ENCODE data around the gene WIPF2. TPM values are rescaled to one million over a fixed set of nuclear protein-coding genes. Genes with fewer than 3 reads are reported as not detected.
A peak's percentile ranks its signal among the peaks of the same experiment; 100 is the strongest.

WIPF2 gene
- total RNA-seq, 1 experiment from 2014 or later: 23.0 TPM

DNA sequence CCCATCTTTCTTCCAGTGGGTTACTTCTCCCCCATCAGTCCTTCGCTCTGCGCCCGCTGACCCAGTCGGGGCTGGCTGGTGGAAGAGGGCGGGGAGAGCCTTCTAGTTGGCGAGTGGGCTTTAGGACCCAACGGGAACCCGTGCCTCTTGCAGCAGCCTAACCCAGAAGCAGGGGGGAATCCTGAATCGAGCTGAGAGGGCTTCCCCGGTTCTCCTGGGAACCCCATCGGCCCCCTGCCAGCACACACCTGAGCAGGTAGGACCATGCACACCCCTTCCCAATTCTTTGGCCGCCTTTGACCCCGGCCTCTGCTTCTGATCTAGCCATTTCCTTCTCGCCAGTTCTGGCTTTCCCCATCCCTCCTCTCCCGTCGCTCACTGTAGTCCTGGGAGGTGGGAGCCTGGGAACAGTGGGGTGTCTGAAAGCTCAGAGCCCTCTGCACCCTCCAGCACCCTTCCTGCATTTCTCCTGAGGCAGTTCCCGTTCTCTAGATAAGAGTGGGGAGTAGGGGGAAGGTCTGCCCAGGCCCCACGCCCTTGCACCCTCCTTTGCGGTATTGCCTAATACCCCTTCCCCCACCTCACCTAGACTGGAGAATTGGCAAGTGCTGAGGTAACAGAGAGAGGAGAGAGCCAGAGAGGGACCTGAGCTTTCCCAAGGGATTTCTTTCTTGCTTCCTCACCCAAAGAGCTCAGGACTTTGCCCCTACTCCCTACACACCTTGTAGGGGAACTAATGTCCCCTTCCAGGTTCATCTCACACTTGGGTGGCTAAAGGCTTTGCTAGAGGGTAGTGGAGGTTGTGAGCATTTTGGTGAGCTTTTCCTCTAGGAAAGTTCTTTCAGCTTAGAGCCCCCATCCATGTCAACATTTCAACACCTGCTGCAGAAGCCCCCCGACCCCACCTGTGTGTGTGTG lies 90.2 kb downstream of the WIPF2 start, which contains the start of gene RARA:
RARA (plus strand) TSS at position 150 of the 918 bp plus-strand sequence. CDS start 22,039 bp downstream, outside the sequence.
- H3K27me3 Mint-ChIP-seq (ENCODE audit: low read depth): no peaks in the 10 kb centered on the region
- no peak within 1 kb of the TSS for H3K4me3 Mint-ChIP-seq
- peaks cover 40% of the 10 kb centered on the region for H3K4me1 Mint-ChIP-seq
- DNase-seq (ENCODE audit: low spot score) (peak; percentile 83), ATAC-seq (peak; percentile 77)
- 0 out of 2 replicates have a peak, but pooled peaks cover 2% of the 10 kb centered on the region for H3K36me3 Mint-ChIP-seq
- TF ChIP-seq ZNF416 (CRISPR knock-in tag; IDR thresholded peaks at IDR 0.05) (peak; percentile 78; the same call in 1 of the 2 replicates), TEAD1 (CRISPR knock-in tag; IDR thresholded peaks at IDR 0.05) (no peak), SP1 (CRISPR knock-in tag; conservative IDR thresholded peaks at IDR 0.05) (peak; percentile 66), GABPB1 (CRISPR knock-in tag; IDR thresholded peaks at IDR 0.05) (peak; percentile 26), FOXP1 (CRISPR knock-in tag; IDR thresholded peaks at IDR 0.05; ENCODE audit: borderline replicate concordance) (peak; percentile 67; the same call in 1 of the 2 replicates), PRRX2 (CRISPR knock-in tag; IDR thresholded peaks at IDR 0.05) (no peak)
- TF ChIP-seq, protein P1, sequence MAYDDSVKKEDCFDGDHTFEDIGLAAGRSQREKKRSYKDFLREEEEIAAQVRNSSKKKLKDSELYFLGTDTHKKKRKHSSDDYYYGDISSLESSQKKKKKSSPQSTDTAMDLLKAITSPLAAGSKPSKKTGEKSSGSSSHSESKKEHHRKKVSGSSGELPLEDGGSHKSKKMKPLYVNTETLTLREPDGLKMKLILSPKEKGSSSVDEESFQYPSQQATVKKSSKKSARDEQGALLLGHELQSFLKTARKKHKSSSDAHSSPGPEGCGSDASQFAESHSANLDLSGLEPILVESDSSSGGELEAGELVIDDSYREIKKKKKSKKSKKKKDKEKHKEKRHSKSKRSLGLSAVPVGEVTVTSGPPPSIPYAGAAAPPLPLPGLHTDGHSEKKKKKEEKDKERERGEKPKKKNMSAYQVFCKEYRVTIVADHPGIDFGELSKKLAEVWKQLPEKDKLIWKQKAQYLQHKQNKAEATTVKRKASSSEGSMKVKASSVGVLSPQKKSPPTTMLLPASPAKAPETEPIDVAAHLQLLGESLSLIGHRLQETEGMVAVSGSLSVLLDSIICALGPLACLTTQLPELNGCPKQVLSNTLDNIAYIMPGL (CRISPR knock-in tag; IDR thresholded peaks at IDR 0.05): 0 out of 2 replicates have a peak, but pooled peaks have one; percentile 31
- TF ChIP-seq, protein P2, sequence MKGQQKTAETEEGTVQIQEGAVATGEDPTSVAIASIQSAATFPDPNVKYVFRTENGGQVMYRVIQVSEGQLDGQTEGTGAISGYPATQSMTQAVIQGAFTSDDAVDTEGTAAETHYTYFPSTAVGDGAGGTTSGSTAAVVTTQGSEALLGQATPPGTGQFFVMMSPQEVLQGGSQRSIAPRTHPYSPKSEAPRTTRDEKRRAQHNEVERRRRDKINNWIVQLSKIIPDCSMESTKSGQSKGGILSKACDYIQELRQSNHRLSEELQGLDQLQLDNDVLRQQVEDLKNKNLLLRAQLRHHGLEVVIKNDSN (CRISPR knock-in tag; IDR thresholded peaks at IDR 0.05): 0 out of 2 replicates have a peak, but pooled peaks have one; percentile 24
- H3K27ac Mint-ChIP-seq: no peak within 1 kb of the TSS
- POLR2A ChIA-PET: interaction anchor here (0.5 to 1.6 kb wide), 9 partner anchors 10 to 91 kb away, joined by 3 to 8 read pairs (median 4); partner anchors contain the start of gene CDC6
- H3K9me3 Mint-ChIP-seq: no peaks in the 10 kb centered on the region
- CTCF ChIA-PET: interaction anchor here (0.8 to 10.9 kb wide), 12 partner anchors 7 to 274 kb away, joined by 3 to 259 read pairs (median 5); partner anchors contain the start of gene WIPF2

DNA sequence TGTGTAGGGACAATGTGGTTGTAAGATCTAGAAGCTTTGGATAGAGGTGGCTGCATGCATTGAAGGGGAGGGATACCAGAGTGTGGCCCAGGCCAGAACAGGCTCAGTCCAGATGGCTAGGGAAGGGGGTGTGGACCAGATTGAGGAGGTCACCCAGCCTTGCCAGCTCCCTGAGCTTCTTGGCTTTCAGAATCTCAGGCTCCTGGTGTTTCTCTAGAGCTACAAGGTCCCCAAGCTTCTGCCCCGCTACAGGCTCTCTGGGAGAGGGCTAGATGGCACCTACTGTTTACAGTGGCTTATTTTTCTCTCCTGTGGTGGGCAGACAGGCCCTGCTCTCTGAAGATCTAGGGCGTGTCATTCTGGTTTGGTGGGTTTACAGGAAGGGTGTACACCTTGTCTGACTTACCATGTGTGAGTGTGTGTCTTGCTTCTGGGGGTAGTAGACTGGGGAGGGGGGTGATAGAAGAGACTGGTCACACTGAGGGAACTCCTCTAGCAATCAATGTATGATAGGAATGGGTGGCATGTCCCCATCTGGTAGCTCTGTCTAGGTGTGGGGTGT lies 90.9 kb downstream of the WIPF2 start:
- POLR2A ChIA-PET: interaction anchor here (0.5 to 1.3 kb wide), 5 partner anchors 9 to 92 kb away, joined by 3 to 8 read pairs (median 4); no protein-coding TSS in a partner anchor
- Mint-ChIP-seq H3K27ac (no peak overlapping the region), H3K36me3 (no peaks in the 10 kb centered on the region), H3K4me3 (no peak overlapping the region), H3K27me3 (ENCODE audit: low read depth) (no peaks in the 10 kb centered on the region), H3K4me1 (peaks cover 43% of the 10 kb centered on the region), H3K9me3 (no peaks in the 10 kb centered on the region)
- DNase-seq (ENCODE audit: low spot score) (no peak), ATAC-seq (no peak)
- TF ChIP-seq PRRX2 (CRISPR knock-in tag; IDR thresholded peaks at IDR 0.05): no peak
- TF ChIP-seq, protein P1 (CRISPR knock-in tag; IDR thresholded peaks at IDR 0.05): no peak
- TF ChIP-seq, protein P3, sequence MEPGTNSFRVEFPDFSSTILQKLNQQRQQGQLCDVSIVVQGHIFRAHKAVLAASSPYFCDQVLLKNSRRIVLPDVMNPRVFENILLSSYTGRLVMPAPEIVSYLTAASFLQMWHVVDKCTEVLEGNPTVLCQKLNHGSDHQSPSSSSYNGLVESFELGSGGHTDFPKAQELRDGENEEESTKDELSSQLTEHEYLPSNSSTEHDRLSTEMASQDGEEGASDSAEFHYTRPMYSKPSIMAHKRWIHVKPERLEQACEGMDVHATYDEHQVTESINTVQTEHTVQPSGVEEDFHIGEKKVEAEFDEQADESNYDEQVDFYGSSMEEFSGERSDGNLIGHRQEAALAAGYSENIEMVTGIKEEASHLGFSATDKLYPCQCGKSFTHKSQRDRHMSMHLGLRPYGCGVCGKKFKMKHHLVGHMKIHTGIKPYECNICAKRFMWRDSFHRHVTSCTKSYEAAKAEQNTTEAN (CRISPR knock-in tag; IDR thresholded peaks at IDR 0.05): no peak
- TF ChIP-seq, protein P4, sequence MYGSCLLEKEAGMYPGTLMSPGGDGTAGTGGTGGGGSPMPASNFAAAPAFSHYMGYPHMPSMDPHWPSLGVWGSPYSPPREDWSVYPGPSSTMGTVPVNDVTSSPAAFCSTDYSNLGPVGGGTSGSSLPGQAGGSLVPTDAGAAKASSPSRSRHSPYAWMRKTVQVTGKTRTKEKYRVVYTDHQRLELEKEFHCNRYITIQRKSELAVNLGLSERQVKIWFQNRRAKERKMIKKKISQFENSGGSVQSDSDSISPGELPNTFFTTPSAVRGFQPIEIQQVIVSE (CRISPR knock-in tag; IDR thresholded peaks at IDR 0.05; ENCODE audit: borderline replicate concordance): no peak
- TF ChIP-seq, protein P5, sequence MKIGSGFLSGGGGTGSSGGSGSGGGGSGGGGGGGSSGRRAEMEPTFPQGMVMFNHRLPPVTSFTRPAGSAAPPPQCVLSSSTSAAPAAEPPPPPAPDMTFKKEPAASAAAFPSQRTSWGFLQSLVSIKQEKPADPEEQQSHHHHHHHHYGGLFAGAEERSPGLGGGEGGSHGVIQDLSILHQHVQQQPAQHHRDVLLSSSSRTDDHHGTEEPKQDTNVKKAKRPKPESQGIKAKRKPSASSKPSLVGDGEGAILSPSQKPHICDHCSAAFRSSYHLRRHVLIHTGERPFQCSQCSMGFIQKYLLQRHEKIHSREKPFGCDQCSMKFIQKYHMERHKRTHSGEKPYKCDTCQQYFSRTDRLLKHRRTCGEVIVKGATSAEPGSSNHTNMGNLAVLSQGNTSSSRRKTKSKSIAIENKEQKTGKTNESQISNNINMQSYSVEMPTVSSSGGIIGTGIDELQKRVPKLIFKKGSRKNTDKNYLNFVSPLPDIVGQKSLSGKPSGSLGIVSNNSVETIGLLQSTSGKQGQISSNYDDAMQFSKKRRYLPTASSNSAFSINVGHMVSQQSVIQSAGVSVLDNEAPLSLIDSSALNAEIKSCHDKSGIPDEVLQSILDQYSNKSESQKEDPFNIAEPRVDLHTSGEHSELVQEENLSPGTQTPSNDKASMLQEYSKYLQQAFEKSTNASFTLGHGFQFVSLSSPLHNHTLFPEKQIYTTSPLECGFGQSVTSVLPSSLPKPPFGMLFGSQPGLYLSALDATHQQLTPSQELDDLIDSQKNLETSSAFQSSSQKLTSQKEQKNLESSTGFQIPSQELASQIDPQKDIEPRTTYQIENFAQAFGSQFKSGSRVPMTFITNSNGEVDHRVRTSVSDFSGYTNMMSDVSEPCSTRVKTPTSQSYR (CRISPR knock-in tag; IDR thresholded peaks at IDR 0.05): no peak
- TF ChIP-seq ZNF416 (CRISPR knock-in tag; IDR thresholded peaks at IDR 0.05): no peak
- no peak for TF ChIP-seq EMX1 (CRISPR knock-in tag; IDR thresholded peaks at IDR 0.05)
- TF ChIP-seq TEAD1 (CRISPR knock-in tag; IDR thresholded peaks at IDR 0.05): no peak
- TF ChIP-seq ZNF671 (CRISPR knock-in tag; IDR thresholded peaks at IDR 0.05): no peak
- no peak for TF ChIP-seq NFATC4 (CRISPR knock-in tag; IDR thresholded peaks at IDR 0.05)
- no peak for TF ChIP-seq CREM (CRISPR knock-in tag; IDR thresholded peaks at IDR 0.05)
- TF ChIP-seq GABPB1 (CRISPR knock-in tag; IDR thresholded peaks at IDR 0.05): no peak
- TF ChIP-seq ATF1 (CRISPR knock-in tag; IDR thresholded peaks at IDR 0.05): no peak
- TF ChIP-seq ETV6 (CRISPR knock-in tag; IDR thresholded peaks at IDR 0.05): no peak
- no peak for TF ChIP-seq FOXK1 (CRISPR knock-in tag; IDR thresholded peaks at IDR 0.05)
- no peak for TF ChIP-seq SOX15 (CRISPR knock-in tag; IDR thresholded peaks at IDR 0.05)
- TF ChIP-seq NFE2L1 (CRISPR knock-in tag; IDR thresholded peaks at IDR 0.05): no peak
- CTCF ChIA-PET: interaction anchor here (0.9 to 10.9 kb wide), 8 partner anchors 7 to 275 kb away, joined by 3 to 259 read pairs (median 7); no protein-coding TSS in a partner anchor

All from WTC11 (cell line).